ES-I3 (cell line): ENCODE data around the gene MMD.
"Not testable (repeated sequence)": the region's sequence is repeated elsewhere in the genome, so short reads cannot be mapped to it uniquely, and the experiment has no call there.

Experiments used
- H3K36me3 ChIP-seq: 2 replicates; pipeline ENCODE4 v1.6.1; 2013; ENCODE audit warnings: mild to moderate bottlenecking, low read length, control low read depth, moderate library complexity; ENCODE audit not compliant: insufficient read depth
- H3K4me1 ChIP-seq: 2 replicates; pipeline ENCODE4 v1.6.1; 2013; ENCODE audit warnings: mild to moderate bottlenecking, control low read depth, low read length; ENCODE audit not compliant: insufficient read depth
- H3K9ac ChIP-seq: 2 replicates; pipeline ENCODE4 v1.6.1; 2013; ENCODE audit warnings: low read depth, mild to moderate bottlenecking, low read length, moderate library complexity
- H3K9me3 ChIP-seq: 2 replicates; pipeline ENCODE4 v1.6.1; 2013; ENCODE audit warnings: mild to moderate bottlenecking, low read length, moderate library complexity; ENCODE audit not compliant: control insufficient read depth, insufficient read depth

MMD gene

DNA sequence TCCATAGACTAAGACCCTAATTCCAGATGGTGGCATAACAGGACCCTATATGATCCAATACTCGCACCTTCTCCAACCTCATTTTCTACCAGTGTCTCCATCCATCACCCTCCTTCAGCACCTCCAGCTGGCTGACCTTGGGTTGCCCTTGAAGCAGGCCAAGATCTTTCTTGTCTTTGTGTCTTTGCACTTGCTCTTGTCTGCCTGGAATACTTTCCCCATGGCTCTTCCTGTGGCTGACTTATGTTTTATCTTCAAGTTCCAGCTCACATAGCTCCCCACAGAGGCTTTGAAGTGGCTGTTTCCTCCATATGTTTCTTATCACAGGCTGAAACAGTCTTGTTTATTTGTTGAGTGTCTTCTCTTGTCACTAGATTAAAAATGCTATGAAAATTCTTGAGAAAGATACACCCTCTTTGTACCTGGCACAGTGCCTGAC, 29.6 kb upstream of the MMD start:
- no peaks in the 10 kb centered on the region for H3K36me3 ChIP-seq
- H3K9me3 ChIP-seq, result no peaks in the 10 kb centered on the region
- no peak overlapping the region for H3K9ac ChIP-seq
- peaks cover 18% of the 10 kb centered on the region for H3K4me1 ChIP-seq

DNA sequence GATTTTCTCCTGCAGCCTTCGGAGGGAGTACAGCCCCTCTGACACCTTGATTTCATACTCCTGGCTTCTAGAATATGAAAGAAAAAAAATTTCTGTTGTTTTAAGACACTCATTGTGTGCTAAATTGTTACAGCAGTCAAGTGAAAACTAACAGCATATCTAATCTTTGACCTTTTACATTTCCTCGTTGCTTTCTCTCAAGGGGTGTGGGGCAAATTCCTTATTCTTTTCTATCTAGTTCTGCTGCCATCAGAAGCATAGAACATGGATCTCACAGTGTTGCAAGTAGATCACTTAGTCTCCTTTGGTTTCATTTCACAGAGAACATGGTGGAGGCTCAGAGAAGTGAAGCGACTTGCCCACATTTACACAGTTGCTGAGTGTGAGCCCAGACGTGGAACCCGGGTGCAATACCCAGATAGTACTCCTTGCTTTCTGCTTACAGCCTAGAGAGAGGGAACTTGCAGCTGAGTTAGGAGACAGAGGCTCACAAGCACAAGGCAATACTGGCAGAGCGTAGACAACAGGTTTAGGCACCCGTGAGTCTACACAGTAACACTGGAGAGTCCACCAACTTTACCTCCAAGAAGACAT, 28.7 kb upstream of the MMD start:
- Histone ChIP-seq H3K9me3 (no peaks in the 10 kb centered on the region), H3K36me3 (no peaks in the 10 kb centered on the region), H3K4me1 (peaks cover 18% of the 10 kb centered on the region), H3K9ac (no peak overlapping the region)

DNA sequence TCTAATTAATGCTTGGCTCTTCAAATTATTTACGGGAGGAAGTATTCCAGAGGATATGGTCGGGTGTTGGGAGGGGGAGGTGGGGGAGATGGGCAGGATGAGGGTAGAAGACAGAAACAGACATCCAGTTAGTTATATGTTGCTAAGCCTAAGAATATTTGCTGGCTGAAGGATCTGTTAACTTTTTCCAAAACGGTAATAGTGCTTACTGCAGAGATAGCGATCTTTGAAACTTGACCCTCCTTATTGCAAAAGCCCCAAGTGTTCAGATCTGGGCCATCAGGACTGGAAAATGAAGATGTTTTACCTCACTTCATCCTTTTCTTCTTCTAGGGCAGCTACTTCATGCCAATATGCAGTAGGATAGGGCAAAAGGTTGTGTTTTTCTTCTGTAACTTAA, 27.0 kb upstream of the MMD start:
- Histone ChIP-seq H3K36me3 (no peaks in the 10 kb centered on the region), H3K9me3 (no peaks in the 10 kb centered on the region), H3K4me1 (peaks cover 18% of the 10 kb centered on the region), H3K9ac (no peak overlapping the region)

DNA sequence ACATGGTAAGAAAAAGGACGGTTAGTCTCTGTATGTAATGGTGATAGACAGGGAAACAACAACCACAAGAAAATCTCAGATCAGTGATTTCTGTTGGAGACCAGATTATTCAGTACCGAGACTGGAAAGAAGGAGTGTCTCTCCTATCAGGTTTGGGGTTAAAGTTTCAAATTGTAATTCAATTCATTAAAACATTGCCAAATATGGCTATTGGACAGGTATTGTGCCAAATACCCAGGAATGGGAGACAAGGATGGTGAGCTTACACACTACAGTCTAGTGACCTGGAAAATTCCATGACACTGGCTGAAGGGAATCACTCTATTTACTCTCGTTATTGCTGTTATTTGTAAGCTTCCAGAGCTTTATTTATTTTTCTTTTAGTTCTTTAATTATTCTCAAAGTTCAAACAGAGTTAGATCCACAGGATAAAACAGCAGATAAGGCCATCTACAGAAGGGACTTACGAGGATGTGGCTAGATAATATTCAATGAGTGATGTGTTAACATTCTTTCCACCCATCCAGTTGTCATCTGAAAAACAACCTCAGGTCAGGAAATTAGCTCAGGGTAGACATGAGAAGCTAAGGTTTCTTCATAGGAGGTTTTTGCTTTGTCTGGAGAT, 25.1 kb upstream of the MMD start:
- Histone ChIP-seq H3K9me3 (no peaks in the 10 kb centered on the region), H3K9ac (no peak overlapping the region), H3K36me3 (no peaks in the 10 kb centered on the region), H3K4me1 (peaks cover 18% of the 10 kb centered on the region)

DNA sequence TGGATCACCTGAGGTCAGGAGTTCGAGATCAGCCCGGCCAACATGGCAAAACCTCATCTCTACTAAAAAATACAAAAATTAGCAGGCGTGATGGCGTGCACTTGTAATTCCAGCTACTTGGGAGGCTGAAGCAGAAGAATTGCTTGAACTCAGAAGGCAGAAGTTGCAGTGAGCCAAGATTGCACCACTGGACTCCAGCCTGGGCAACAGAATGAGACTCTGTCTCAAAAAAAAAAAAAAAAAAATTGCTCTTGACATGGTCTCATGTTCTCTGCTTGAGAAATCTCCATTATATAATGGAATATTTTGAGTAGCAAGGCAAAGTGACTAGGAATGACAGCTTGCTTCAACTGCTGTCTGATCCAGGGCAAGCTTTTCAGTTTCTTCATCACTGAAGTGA, 24.4 kb upstream of the MMD start:
- H3K9me3 ChIP-seq, H3K36me3 ChIP-seq, H3K9ac ChIP-seq: not testable (repeated sequence)
- peaks cover 18% of the 10 kb centered on the region for H3K4me1 ChIP-seq

DNA sequence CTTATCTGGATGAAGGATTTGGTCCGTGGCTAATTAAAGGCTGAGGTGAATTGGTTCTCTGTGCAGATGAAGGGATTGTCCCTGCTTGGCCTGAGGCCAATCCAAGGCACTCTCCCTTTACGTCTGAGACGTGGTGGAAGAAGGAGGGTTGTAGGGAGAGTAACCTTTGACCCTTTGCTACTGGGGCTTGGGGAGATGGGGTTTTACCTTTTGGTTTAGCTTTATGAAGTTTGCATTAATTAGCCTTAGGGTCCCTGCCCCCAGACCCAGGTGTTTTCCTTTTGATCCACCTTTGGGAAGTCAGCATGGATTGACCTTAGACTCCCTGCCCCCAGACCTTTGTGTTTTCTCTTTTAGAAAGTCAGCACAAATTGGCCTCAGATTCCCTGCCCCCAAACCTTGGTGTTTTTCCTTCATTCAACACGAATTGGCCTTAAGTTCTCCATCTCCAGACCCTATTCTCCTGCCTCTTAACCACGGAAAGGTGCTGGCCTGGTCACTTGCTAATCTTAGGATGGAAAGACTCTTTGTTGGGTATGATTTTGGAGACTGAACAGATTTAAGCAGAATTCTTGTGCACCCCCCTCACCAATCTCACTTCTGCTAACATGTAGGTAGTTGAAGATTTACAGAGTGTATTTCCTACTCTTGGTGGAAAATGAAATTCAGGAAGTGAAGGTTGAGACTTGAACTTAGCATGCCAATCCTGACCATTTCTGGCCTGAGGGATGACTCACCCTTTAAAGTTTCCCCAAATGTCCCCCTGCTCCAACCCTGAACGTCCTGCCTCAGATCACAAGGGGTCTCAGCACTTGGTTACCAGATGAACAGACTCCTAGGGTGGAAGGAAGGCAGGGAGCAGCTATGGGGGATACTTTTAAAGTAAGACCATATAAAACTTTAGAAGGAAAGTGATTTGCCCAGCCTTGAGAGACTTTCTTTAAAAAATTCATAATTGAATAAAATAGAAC, 23.1 kb upstream of the MMD start:
- Histone ChIP-seq H3K9ac (no peak overlapping the region), H3K36me3 (no peaks in the 10 kb centered on the region), H3K4me1 (peaks cover 18% of the 10 kb centered on the region), H3K9me3 (no peaks in the 10 kb centered on the region)

DNA sequence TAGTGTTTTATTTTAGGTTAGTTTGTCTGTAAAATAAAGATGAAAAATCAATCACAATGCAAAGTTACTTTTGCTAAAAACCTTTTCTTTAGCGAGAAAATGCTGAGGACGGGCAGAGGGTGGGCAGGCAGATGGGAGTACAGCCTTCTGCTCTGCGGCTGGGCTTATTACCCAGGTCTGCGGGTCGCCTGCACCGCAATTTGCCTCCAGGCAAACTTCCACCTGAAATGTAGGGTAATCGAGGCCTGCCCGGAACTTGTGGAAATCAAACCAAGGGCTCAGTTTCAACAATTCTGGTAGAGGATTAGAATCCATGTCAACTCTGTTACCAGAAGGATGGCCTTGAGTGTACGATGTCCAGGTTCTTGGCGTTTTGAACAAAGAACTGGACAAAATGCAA, 22.3 kb upstream of the MMD start:
- Histone ChIP-seq H3K9ac (no peak overlapping the region), H3K4me1 (peaks cover 24% of the 10 kb centered on the region), H3K36me3 (no peaks in the 10 kb centered on the region), H3K9me3 (no peaks in the 10 kb centered on the region)

DNA sequence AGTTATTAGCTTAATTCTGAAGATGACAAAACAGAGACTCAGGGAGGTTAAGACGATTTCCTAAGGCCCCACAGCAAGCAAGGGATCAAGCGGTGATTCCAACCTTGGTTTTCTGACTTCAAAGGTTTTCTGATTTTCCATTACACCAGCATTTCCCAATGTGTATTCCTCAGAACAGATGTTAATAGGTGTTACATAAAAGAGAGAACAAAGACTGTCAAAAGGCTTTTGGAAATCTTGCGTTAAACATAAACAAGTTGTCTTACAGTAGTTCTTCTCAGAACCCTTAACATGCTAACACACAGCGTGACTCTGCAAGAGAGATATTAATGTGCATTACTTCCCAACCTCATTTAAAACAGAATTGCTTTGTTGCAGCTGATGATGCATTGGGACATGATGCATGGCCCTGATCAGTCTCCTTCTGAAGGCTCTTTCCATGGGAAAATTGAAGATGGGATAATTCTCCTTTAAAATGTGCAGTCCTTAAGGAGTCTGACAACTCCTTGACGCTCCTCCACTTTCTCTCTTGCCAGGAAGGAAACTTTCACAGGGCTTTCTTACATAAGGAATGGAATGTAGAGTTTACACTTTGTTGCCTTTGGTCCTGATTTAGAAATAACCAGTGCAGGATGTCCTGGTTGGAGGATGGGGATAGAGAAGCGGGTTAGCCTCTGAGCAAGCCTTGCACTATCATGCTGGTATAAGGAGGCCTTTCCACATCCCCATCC, 21.5 kb upstream of the MMD start:
- Histone ChIP-seq H3K4me1 (peaks cover 24% of the 10 kb centered on the region), H3K36me3 (no peaks in the 10 kb centered on the region), H3K9ac (no peak overlapping the region), H3K9me3 (no peaks in the 10 kb centered on the region)

DNA sequence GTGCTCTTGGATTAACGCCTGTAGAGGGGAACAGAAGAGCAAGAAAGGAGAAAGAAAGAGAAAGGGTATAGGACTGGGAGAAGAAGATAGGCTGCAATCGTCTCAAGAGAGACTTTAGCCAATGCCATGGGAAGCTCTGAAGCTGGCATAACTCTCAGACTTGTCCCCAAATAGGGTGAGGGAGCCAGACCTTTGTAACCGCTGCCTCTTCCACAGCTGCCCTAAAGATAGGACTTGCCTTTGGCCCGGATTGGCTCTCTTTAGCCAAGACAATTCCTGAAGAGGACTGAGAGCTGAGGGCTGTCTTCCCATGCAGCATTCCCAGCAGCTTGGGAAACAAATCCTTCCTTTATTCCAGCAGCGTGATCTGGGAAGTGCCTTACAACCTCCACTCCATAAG, 20.8 kb upstream of the MMD start:
- Histone ChIP-seq H3K9ac (no peak overlapping the region), H3K4me1 (peaks cover 26% of the 10 kb centered on the region), H3K9me3 (no peaks in the 10 kb centered on the region), H3K36me3 (no peaks in the 10 kb centered on the region)

DNA sequence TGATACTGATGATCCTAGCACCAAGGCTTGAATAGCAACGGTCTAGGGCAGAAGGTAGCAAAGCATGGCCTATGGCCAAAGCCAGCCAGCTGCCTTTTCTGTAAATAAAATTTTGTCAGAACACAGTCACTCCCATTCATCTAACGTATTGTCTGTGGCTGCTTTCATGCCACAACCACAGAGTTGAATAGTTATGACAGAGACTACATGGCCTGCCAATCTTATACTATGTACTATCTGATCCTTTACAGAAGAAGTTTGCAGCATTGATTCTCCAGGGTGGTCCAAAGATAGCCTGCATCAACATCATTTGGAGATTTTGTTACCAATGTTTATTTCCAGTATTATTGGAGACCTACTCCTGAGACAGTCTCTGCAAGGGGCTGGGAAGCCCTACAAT, 19.9 kb upstream of the MMD start:
- H3K9ac ChIP-seq, result no peak overlapping the region
- peaks cover 34% of the 10 kb centered on the region for H3K4me1 ChIP-seq
- no peaks in the 10 kb centered on the region for H3K36me3 ChIP-seq
- H3K9me3 ChIP-seq, result no peaks in the 10 kb centered on the region

DNA sequence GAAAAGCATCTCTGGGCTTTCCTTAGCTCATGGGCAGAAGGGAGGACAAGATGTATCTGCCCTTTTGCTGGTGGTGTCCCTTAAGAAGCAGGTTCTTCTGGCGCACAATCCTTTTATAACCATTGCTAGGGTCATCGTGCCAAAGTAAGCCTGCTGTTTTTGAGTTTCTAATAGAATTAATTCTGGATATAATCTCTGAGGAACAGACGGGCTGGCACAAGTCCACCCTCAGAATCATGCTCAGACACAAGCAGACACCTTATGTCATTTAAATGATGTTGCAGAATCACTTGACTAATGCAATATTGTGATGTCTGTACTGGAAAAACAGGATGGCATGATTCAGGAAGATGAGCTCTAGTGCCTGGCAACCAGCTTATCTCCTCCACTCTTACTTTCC, 18.8 kb upstream of the MMD start:
- Histone ChIP-seq H3K36me3 (no peaks in the 10 kb centered on the region), H3K9me3 (no peaks in the 10 kb centered on the region), H3K9ac (no peak overlapping the region), H3K4me1 (peaks cover 34% of the 10 kb centered on the region)

DNA sequence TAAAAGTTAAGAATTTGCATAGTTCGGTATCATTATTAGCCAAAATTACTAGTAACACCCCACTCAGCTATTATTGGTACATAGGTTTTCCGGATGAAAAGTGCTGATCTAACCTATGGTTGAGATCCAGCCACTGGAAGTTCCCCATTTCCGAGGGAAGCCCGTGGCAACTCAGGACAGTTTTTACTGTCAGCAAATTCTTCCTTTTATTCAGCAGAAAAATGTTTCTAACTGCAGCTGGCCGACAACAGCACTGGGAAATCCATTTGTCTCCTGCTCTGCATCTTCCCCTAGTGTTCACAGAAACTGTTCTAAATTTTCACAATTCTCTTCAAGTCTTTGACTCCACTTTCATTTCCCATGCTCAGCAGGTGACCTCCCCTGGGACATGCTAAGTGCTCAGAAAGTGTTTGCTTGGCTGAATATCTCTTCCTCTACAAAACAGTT, 15.5 kb upstream of the MMD start:
- Histone ChIP-seq H3K4me1 (peaks cover 23% of the 10 kb centered on the region), H3K9me3 (no peaks in the 10 kb centered on the region), H3K9ac (no peak overlapping the region), H3K36me3 (no peaks in the 10 kb centered on the region)

DNA sequence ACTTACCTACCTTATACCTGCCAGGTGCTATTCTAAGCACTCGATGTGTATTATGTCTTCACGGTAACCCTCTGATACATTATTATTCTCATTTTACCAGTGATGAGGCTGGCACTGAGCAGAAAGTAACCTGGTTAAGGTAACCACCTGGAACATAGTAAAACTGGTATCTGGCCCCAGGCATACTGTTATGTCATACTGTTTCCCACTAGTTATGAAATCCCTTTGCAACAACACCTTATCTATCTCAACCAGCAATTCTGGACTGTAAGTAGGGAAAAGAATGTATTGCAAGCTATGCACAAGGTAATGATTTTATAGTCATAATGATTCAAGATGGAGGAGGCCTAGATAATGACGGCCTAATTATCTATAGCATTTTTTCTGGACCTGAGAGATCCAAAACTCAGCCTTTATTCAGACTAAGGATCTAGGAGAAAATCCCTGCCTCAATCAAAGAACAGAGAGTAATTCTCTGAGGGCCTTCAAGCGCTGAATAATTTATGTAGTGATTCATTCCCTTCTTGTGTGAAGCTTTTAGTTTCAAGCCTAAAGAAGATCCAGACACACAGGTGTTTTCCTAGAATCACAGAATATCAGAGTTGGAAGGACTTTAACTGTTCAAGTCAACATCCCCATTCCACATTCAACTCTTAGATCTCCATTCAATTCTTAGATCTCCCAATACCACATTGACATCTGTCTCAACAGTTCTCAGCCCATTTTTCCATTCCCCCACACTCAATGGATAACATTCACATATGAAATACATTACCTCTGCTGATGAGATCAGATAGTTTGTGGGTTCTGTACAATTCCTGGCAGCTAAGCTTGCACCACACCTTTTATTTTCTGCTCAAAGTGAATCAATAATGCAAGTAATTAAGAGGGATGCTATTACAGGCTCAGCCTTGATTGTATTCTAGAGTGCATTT, 14.9 kb upstream of the MMD start:
- Histone ChIP-seq H3K9me3 (no peaks in the 10 kb centered on the region), H3K36me3 (no peaks in the 10 kb centered on the region), H3K4me1 (peaks cover 23% of the 10 kb centered on the region), H3K9ac (no peak overlapping the region)
